Measurements from ENCODE around the gene CHL1. TPM values are rescaled to one million over a fixed set of nuclear protein-coding genes. Genes with fewer than 3 reads are reported as not detected.

The CHL1 gene
- total and polyA plus RNA-seq, 12 donors: 0.55 to 28.8 (median 2.2) TPM

- TF ChIP-seq CTCF (IDR thresholded peaks at IDR 0.05): no peak
- H3K36me3 ChIP-seq: no peaks in the 10 kb centered on the region
- peaks cover 0 to 26% (median 6%) of the 10 kb centered on the region in 7 donors for H3K27me3 ChIP-seq
- no peak overlapping the region for H3K4me3 ChIP-seq
- H3K27ac ChIP-seq: no peak overlapping the region
- H3K9me3 ChIP-seq: peaks cover 0 to 6% (median 0%) of the 10 kb centered on the region in 11 donors
- 39 to 51% methylated on average over 2 of the region's 2 CpGs for WGBS, 2 donors
- DNase-seq (no peak), ATAC-seq (no peak)
- intact Hi-C loops (cut with DNase I): no loop called here
- no peaks in the 10 kb centered on the region for H3K4me1 ChIP-seq
These were observed 110.6 kb downstream of the CHL1 start for GRCh38 chr3:307182-307581.

DNA sequence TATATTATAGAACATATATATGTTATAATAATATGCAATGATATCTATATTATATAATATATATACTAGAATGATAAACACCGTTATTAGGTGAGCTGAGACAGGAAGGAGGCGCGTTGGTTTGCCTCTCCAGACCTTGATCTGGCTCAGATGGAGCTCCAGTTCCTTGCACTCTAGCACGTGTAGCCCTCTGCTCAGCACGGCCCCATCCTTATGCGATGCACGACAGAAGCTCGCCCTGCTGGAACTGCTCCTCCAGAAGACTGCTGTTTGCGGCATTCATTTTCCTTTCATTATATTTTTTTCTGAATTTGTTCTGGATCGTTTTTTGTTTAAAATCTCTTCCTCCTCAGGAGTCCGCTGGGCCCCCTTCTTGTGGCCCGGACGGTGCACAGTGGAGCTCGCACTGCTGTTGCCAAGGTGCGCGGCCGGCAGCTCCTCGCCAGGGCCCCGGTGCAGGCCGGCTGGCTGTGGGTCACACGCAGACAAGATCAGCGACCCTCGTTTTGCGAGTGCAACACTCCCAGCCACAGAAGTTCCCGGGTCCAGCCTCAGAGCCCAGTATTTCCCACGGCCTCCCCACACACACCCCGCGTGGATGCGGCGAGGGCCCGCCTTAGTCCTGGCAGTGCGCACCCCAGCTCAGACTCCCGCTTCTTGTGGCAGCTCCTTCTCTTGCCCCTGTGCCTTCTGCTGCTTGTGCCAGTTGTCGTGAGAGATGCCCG is 112.2 kb downstream of the CHL1 start:
- no peak overlapping the region for H3K27ac ChIP-seq
- 25 to 35% methylated on average over 35 of the region's 35 CpGs for WGBS, 2 donors
- DNase-seq (peak in 1 of 2 donors; percentile 4), ATAC-seq (no peak)
- no peaks in the 10 kb centered on the region for H3K4me1 ChIP-seq
- TF ChIP-seq CTCF (IDR thresholded peaks at IDR 0.05): no peak
- no peak overlapping the region for H3K4me3 ChIP-seq
- intact Hi-C loops (cut with DNase I): no loop called here
- no peaks in the 10 kb centered on the region for H3K9me3 ChIP-seq
- peaks cover 0 to 26% (median 7%) of the 10 kb centered on the region in 7 donors for H3K27me3 ChIP-seq
- no peaks in the 10 kb centered on the region for H3K36me3 ChIP-seq

DNA sequence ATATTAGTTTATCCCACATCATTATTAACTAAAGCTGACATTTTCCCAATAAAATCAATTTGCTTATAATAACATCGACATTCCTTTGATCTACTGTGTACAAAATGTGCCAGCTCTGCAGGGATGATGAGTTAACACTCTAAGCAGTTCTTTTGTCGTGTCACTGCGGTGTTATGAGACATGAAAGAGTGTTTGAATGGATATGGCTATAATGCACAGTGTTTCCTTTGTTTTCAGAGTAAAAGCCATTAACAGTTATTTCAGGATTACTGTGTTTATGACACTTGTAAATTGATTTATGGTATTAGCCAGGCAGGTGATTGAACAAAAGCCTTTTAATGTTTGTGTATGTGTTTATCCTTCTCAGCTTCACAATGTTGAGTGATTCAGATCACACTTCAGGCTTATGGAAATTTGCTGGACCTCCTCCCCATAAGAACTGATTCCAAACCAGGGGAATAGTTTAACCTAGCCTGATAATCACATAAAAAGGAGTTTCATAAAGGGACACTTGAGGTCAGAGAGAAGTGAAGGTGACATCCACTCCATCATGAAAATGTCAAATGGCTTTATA is 115.7 kb downstream of the CHL1 start:
- ATAC-seq (no peak), DNase-seq (no peak)
- H3K27me3 ChIP-seq: peaks cover 0 to 26% (median 7%) of the 10 kb centered on the region in 7 donors
- H3K36me3 ChIP-seq: no peaks in the 10 kb centered on the region
- intact Hi-C loops (cut with DNase I): no loop called here
- 68% methylated on average over 3 of the region's 3 CpGs for WGBS, 2 donors
- H3K4me1 ChIP-seq: no peaks in the 10 kb centered on the region
- H3K9me3 ChIP-seq: no peaks in the 10 kb centered on the region
- no peak overlapping the region for H3K27ac ChIP-seq
- H3K4me3 ChIP-seq: no peak overlapping the region
- no peak for TF ChIP-seq CTCF (IDR thresholded peaks at IDR 0.05)

DNA sequence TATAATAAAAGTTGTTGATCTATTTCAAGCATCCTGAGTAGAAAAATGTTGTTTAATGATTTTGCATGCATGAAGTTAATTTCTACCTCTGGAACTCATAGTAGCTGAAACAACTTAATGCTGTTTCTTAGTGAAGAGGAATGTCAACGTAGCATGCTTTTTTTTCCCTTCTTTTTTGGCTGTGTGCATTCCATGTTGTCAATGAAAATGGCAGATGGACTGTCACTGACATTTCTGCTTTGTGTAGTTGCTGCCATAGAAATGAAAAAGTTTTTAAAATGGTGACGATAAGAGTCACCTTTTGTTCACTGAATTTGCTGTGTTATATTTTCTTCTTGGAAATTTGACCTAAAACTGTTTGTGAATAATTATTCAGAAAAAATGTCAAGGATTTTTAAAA is 116.3 kb downstream of the CHL1 start:
- Histone ChIP-seq H3K27ac (no peak overlapping the region), H3K4me1 (no peaks in the 10 kb centered on the region), H3K36me3 (no peaks in the 10 kb centered on the region), H3K9me3 (no peaks in the 10 kb centered on the region), H3K27me3 (peaks cover 0 to 24% (median 7%) of the 10 kb centered on the region in 7 donors), H3K4me3 (no peak overlapping the region)
- DNase-seq (no peak), ATAC-seq (no peak)
- TF ChIP-seq CTCF (IDR thresholded peaks at IDR 0.05): no peak
- intact Hi-C loops (cut with DNase I): no loop called here
- WGBS, 2 donors: 60 to 62% methylated on average over 2 of the region's 2 CpGs
